NCI-H2107 treated with DMSO at 0.1 percent for 48 hours (cell line): Measurements from ENCODE around the gene RDH12.

Experiments
- DNase-seq: peaks from one replicate; lab custom pipeline; 2025; ENCODE audit not compliant: unreplicated experiment; lab: John Stamatoyannopoulos, UW

RDH12 gene

GRCh38 chr14:67746927-67747326 is 45.2 kb downstream of the RDH12 start:
- DNase-seq, result no peak

GRCh38 chr14:67748312-67748711 is 46.6 kb downstream of the RDH12 start:
- no peak for DNase-seq

GRCh38 chr14:67749341-67750084 is 47.8 kb downstream of the RDH12 start:
- no peak for DNase-seq

DNA sequence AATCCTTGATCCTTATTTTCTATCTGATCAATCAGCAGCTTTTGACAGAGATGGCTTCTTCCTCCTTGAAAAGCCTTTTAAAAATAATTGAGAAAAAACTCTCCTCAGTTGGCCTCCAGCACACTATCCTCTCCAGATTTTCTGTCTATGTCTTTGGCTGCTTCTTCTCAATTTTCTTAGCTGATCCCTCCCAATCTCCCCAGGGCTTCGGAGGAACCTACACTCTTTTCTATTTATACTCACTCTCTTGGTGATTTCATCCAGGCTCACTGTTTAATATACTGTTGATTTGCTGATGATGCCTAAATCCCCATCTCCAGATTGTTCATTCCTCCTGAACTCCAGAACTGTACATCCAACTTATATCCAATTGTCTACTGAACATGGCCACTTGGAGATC is 54.8 kb downstream of the RDH12 start:
- no peak for DNase-seq

DNA sequence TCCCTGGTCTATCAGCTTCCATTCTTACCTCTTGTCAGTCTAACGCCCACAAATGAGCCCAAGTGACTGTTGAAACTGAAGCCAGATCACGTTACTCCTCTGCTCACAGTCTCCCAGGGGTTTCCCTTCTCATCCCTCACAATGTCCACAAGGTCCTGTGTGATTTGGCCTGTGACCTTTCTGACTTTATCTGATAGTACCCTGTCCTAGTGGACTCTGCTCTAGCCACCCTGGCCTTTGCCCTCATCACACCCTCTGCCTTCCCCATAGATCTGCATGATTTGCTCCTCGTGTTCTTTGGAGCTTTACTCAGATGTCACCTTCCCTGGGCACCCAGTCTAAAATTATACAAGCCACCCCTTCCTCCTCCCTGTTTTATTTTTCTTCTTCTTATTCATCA is 55.5 kb downstream of the RDH12 start:
- peak; percentile 44 for DNase-seq

DNA sequence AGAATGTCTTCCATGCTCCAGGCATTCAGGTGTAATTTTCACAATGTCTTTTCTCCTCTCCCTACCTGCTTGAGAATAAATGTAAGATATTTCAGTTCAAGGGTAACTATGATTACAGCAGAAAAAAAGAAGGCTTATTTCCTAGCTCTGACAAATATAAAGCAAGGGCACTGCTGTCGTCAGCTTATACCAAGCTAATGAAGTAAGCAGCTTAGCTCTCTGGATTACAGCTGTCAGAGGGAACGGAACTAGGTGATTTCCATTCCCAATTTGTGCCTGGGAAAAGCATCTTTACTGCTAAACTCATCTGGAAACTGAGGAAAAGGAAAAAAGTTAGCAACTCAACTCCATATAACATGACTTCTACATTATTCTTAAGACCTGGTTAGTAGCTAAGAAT is 58.2 kb downstream of the RDH12 start:
- no peak for DNase-seq

DNA sequence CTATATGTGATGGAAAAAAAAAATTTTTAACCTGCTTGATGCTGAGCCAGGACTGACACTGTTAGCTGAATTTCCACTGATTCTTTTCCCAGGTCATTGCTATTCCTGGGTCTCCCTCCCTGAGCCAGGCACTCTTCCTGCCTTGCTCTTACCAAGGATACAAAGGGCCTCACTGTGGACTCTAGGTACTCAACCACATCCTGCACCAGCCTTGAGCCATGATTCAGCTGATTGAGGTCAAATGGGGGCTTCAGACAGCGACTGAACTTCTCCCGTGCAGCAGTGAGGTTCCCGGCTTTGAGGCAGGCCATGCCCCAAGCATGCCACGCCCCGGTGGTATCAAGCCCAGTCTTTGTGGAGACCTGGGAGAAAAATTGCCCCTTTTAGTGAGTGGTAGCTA is 60.4 kb downstream of the RDH12 start:
- no peak for DNase-seq

DNA sequence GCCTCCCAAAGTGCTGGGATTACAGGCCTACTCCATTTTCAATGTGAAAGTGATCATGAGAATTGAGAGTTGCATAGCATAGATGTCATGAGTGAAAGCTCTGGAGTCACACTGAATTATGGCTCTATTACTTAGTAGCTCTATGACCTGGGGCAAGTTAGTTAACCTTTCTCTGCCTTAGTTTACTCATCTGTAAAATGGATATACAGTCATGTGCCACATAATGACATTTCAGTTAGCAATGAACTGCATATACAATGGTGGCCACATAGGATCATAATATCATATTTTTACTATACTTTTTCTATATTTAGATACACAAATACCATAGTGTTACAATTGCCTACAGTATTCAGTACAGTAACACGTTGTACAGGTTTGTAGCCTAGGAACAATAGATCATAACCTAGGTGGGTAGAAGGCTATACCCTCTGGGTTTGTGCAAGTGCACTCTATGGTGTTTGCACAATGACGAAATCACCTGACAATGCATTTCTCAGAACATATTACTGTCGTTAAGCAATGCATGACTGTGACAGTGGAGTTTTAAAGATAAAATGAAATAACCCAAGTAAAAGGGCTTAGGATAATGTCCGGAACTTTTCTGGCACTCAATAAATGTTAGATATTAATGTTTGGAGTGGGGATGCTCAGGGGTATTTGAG is 61.6 kb downstream of the RDH12 start:
- DNase-seq, result no peak

DNA sequence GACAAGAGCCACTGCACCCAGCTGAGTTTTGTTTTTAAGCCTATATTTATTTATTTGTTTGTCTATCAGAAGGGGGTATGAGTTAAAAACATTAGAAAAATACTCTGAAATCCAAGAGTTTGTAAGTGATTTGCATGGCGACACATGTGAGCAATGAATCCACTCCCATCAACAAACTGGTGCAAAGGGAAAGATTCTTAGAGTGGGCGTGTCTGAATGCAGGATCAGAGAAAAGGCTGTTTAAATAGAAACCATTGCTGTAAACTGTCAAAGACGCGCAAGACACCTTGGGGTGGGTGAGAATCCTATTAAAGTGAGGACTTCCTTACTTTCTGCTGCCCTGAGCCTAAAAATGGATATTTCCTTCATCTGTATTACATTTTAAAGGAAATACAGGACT is 62.8 kb downstream of the RDH12 start:
- DNase-seq, result no peak

DNA sequence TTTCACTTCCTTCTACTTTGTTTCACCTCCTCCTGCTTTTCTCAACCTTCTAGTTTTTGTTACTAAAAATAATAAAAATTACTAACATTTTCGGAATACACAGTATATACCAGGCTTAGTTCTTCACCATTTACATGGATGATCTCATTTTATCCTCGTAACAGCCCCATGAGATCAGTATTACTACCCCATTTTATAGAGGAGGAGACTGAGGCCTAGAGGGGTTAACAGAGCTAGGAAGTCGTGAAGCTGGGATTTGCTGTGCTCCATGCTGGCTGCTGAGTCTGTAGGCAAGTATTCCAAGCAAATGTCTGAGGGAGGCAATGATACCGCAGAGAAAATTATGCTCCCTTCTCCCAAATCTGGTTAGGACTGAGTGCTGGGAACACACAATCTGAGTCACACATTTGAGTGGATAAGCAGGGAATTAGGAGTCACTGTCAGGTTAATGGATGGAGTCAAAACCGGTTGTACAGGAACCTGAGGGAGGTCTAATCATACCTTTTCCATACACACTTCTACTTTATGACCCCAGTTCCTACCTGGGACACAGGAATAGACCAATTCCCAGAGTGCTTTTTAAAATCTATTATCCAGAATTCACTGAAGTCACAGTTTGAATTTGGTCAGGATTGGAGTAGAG is 63.6 kb downstream of the RDH12 start:
- DNase-seq, result no peak

GRCh38 chr14:67766035-67766680 is 64.5 kb downstream of the RDH12 start:
- no peak for DNase-seq

DNA sequence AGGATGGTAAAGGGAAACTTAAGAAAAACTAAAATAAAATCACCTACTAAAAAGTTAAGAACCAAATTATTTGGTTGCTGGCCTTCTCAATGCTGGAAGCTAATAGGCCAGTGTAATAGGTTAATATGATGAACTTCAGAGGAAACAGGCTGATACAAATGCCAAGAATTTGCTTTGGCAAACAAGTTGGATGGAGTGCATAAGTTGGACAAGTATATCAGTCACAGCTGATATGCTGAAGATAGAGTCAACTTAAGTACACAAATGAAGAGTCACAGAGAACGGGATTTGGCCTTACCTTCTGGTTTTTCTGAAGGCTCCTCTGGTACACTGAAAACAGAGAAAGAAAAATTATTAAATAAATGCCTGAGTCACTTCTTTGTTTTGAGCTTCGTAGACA is 66.5 kb downstream of the RDH12 start:
- DNase-seq, result no peak

DNA sequence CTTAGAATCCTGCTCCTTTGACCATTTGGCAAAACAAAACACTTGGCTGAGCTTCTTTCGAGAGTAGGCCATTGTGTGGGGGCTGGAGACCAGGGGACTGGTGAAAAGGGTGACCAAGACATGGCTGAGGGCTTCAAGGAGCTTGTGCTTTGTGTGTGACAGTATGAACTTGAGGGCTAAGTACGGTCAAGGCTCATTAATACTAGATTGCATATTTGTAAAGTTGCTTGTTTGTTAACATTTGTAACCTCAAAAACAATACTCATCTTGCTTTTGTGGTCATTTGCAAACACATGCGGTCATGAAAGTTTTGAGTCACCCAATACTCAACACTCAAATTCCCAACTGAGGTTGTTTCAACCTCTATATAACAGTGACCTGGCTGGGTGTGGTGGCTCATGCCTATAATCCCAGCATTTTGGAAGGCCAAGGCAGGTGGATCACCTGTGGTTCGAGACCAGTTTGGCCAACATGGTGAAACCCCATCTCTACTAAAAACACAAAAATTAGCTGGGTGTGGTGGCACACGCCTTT is 72.2 kb downstream of the RDH12 start:
- DNase-seq, result no peak

DNA sequence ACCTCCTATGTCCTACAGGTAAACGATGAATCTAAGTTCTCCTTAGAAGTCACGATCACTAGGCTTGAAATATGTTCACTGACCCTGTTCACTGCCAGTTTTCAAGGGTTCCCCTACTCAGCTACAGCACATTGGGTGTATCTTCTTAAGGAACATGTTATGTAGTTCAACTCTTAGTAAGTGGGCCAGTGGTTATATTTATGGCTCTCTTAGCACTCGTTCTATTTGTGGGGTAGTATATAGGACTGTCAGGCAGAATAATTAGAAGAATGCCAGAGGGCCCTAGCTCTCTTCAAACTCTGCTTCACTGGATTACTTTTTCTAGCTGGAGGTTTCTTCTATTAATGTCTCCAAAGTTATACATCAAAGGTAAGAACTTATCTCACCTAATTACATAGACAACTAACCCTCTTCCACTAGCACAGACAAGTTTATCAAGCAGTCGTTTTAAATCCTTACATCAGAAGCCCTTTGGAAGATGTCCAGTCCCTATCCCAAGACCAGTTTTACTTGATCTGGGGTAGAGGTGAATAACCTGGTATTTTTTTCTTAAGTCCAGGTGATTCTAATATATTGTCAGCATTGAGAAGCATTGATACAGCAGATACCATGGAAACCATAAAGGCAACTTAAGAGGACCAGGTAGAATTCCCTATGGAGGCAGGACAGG is 75.1 kb downstream of the RDH12 start:
- DNase-seq, result no peak

- DNase-seq, result no peak
Observed at GRCh38 chr14:67778792-67779191, 77.1 kb downstream of the RDH12 start.

GRCh38 chr14:67782090-67782489 is 80.4 kb downstream of the RDH12 start:
- no peak for DNase-seq
